ELR (cell line): ENCODE measurements around the gene NEDD9.

Source experiments
- DNase-seq: peaks from one replicate; pipeline ENCODE4 v3.0.0-alpha.2; 2015; ENCODE audit warnings: low read depth

NEDD9 gene

DNA sequence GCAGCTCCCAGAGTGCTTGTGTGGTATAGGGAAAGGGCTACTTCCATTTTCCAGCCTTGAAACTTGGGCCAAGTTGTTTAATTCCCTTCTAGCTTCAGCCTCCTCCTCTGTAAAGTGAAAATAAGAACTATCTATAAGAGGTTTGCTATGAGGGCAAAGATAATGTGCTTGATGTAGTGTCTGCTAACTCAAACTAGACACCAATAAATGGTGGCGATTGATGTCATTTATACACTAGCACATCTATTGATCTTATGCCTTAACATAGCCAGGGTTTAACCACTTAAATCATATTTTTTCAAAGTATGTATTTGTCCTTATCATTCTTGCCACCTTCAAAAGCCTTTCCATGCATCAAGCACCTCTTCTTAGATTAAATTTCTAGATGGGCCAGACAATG, 55.2 kb downstream of the NEDD9 start:
- DNase-seq: no peak

- DNase-seq: no peak
Measured at GRCh38 chr6:11174242-11174611, 58.2 kb downstream of the NEDD9 start.

DNA sequence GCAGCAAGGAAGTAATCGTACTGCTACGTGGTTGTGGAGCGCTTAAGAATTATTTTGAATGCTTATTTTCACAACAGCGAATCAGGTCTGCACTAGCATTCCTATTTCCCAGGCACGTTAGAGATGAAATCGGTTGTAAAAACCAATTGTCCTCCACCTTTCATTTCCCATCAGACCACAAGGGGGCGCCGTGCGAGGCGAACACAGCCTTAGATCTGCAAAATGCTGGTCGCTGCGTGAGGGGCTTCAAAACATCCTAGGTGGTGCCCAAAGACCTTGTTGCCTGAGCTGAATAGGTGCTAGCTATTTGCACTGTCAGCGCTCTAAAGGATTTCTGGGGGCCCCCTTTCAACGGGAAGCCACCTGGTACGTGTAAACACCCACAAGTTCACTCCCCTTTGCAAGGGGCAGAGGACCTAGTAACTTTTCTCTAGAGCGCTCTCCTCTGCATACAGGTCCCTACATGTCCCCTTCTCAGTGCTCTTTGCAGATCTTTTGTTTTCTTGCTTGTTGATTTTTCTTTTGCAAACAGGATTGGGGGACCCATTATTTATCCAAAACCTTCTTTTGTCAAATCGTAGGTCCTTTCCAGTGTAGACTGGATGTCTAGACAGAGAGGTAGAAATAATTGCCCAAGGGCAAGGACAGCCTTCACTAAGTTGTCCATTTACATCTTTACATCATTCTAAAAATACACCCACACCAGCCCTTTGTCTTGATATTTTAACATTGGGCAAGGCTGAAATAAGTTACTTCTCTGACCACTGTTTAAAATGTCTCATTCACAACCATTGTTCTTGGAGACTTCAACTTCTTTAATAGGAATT, 59.8 kb downstream of the NEDD9 start:
- DNase-seq: peak; percentile 55

DNA sequence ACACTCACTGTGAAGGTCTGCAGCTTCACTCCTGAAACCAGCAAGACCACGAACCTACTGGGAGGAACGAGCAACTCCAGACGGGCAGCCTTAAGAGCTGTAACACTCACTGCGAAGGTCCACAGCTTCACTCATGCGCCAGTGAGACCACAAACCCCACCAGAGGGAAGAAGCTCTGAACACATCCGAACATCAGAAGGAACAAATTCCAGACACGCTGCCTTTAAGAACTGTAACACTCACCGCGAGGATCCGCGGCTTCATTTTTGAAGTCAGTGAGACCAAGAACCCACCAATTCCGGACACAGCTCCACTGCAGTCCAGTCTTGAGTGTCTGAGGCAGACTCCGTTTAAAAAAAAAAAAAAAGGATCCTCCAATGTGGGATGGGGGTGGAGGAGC, 60.5 kb downstream of the NEDD9 start:
- DNase-seq: no peak

DNA sequence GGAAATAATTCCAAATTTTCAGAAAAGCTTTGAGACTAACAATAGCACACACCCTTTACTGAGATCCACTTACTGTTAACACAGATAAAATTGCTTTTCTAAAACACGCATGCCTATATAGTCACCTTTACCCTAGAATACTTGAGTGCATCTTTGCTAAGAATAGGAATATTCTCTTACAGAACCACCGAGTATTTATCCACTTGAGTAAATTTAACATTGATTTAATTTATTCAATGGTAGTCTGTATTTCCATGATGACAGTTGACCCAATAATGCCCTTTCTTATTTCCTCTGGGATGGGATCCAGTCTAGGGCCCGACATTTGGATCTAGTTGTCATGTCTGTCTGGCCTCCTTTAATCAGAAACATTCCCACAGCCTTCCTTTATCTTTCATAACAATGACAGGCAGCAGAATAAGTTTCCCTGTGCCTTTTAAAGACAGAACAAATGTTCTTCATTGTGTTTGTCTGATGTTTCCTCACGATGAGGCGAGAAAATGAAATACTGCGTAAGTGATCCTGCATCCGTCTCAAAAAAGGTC, 64.3 kb downstream of the NEDD9 start:
- no peak for DNase-seq

DNA sequence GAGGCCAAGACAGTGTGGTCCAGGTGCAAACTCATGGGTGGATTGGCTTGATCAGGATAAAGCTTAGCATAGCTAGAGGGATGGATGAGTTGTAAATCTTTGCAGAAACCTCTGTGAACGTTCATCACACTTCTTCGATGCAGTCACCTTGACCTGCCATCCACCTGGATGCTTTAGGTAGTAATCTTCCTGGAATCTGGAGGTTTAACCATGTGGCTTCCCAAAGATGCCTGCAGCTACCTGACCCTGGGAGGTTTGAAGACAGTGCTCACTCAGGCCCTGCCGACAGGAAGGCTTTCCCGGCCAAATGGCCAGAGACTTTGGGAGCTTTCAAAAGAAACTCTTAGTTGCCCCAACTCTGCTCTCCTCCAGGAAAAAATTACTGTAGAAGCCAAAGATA, 65.5 kb downstream of the NEDD9 start:
- no peak for DNase-seq

- DNase-seq: no peak
Measured at GRCh38 chr6:11164717-11165646, 67.5 kb downstream of the NEDD9 start.

- no peak for DNase-seq
Measured at GRCh38 chr6:11163932-11164331, 68.5 kb downstream of the NEDD9 start.

DNA sequence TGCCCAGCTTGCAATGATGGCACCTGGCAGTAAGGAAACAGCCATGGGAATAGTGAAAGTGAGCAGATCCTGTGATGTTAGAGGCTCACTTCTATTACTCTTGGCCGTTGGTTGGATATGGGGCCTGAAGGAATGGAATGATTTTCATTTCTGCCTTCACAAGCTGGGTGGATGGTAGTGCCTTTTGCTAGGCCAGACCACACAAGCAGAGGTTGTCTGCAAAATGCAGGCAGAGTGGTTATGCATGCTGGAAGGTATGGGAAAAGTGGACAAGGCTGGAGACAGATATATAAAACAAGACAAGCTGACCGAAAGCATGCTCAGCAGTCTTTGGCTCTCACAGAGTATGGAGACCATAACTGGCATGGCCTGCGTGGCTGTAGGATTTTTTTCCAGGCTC, 70.2 kb downstream of the NEDD9 start:
- no peak for DNase-seq

DNA sequence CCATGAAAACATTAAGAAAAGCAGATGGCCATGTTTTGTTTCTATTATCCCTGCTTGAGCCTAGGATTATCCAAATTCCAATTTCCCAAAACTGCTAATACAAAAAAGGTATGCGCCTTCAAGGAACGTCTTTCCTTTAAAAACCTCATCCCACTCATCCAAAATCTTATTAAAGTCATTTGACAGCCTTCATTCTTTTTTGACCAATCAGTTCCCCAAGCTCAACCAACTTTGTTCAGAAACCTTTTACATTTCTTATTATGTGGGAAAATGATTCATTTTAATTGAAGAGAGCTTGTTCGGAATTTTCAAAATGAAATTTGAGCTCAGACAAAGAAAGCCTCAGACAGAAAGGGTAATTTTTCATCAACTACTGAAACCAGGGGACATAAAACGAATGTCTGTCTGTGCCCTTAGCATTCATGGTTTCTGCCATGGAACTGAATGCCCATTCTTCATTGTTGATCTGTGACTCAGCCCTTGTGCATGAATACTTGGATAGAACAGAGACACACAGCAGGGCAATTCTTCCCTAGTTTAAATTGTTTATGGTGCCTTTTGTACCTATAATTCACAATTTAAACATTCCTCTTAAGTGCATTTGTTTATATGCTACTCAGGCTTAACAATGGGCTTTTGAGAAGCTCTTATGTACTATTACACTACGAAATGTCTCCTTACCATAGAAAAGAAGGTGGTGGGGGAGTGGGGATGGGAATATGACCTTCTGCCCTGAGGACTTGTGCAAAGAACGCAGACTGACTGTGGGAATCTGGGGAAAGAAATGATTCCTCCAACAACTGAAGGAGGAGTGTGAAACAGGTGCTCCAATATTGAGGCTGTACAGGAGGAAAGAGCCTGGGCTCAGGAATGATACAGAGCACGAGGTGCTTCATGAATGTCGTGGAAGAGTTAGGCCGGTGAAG, 71.2 kb downstream of the NEDD9 start:
- peak; percentile 22 for DNase-seq

DNA sequence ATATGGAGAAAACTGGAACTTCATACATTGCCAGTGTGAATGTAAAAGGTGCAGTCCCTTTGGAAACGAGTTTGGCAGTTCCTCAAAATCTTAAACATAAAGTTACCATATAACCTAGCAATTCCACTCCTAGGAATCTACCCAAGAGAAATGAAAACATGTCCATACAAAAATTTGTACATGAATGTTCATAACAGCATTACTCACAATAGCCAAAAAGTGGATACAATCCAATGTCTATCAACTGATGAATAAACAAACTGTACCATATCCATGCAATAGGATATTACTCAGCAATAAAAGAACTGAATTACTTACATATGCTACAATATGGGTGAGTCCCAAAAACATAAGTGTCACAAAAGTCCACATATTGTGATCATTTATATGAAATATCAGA, 72.3 kb downstream of the NEDD9 start:
- DNase-seq: peak; percentile 20

DNA sequence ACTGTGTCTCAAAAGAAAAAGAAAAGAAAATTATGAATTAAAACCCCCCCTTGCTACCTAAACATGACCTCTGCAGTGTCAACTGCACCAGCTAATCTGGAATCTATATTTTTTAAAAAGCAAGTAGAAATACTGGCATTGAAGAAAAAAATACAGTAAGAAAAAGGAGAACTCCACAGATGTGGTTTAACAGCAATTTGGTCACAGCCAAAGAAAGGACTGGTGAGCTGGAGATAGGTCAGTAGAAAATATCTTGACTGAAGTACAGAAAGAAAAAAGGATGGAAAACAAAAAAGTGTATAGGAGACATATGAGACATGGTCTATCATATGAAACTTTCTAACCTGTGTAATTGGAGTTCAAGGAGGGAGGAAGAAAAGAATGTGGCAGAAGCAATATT, 76.9 kb downstream of the NEDD9 start:
- no peak for DNase-seq

GRCh38 chr6:11153447-11153846, 79.0 kb downstream of the NEDD9 start:
- DNase-seq: no peak

- DNase-seq: no peak
Measured at GRCh38 chr6:11152581-11152980, 79.9 kb downstream of the NEDD9 start.

DNA sequence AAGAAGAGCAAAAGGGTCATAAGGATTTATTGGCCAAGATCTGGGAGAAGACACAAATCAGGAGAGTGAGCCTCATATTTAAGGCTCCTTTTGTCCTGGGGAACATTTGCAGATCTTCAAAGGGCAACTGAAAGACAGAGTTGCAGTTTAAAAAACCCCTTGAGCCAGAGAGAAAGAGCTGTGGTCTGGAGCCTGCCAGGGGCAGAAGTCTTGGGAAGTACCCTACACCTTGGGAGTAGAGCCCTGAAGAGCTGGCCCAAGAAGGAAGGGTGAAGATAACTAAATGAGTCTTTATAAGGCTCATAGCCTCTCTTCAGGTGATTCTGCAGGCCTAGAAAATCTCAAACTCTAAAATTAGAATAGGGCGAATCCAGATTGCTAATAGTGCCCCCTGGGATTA, 81.0 kb downstream of the NEDD9 start:
- DNase-seq: no peak

DNA sequence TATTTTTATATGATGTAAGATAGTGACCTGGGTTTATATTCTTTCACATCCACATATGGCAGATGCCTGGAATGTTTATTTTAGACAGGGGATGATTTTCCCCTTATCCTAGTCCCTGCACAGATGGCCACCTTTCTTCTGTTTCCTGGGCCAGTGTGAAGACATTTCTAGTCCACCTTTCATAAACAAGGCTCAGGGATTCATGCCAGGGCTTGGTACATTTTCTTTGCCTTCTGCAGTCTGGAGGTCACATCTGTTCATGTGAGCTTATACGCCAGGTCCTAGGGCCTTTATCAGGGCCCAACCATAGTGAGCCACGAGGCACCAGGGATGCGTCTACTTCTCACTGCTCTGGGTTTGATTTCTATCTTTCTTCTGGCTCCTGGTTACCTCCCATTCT, 82.9 kb downstream of the NEDD9 start:
- no peak for DNase-seq

- DNase-seq: no peak
Measured at GRCh38 chr6:11146117-11146826, 86.2 kb downstream of the NEDD9 start.

DNA sequence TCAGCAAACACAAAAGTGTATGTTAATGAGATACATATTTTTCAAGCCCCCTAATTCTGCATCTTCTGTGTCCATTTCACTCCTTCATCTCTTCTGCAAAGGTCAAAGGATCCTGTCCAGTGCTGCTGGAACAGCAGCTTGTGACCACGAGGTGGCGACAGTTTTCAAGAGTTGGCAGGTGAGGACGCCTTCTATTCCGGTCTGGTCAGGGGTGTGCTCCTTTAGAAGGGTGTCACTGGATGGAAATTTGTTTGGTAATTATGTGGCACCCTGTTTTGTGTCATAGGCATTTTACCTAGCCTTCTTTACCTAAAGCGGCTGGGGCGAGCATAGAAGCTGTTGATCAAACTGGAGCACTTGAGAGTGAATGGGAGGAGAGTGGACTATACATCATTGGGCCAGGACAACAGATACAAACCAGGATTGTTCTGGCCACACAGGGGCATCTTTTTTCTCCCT, 88.0 kb downstream of the NEDD9 start:
- DNase-seq: peak; percentile 80

- DNase-seq: peak; percentile 96
Measured at GRCh38 chr6:11143394-11144371, 88.8 kb downstream of the NEDD9 start.
